ENCODE results near the gene PRMT5.

PRMT5 gene

GRCh38 chr14:22890416-22890815 is 38.8 kb downstream of the PRMT5 start:
- TF ChIP-seq NFIC (IDR thresholded peaks at IDR 0.05) (no peak), RAD21 (IDR thresholded peaks at IDR 0.05; ENCODE audit: low read depth) (no peak), ZBTB7A (IDR thresholded peaks at IDR 0.05; ENCODE audit: low read depth) (no peak), CREB1 (IDR thresholded peaks at IDR 0.05; ENCODE audit: low read depth) (no peak), USF1 (IDR thresholded peaks at IDR 0.05) (no peak), TAF1 (IDR thresholded peaks at IDR 0.05; ENCODE audit: low read depth) (no peak), EP300 (IDR thresholded peaks at IDR 0.05; ENCODE audit: borderline replicate concordance) (no peak), FOXM1 (IDR thresholded peaks at IDR 0.05; ENCODE audit: borderline replicate concordance, low read depth) (no peak), MAX (IDR thresholded peaks at IDR 0.05) (no peak), YY1 (IDR thresholded peaks at IDR 0.05; ENCODE audit: low read depth) (no peak), TEAD4 (IDR thresholded peaks at IDR 0.05) (no peak), EGR1 (IDR thresholded peaks at IDR 0.05) (no peak), TCF12 (IDR thresholded peaks at IDR 0.05; ENCODE audit: low read depth) (no peak), CEBPB (IDR thresholded peaks at IDR 0.05) (no peak)
- TF ChIP-seq, protein P1, sequence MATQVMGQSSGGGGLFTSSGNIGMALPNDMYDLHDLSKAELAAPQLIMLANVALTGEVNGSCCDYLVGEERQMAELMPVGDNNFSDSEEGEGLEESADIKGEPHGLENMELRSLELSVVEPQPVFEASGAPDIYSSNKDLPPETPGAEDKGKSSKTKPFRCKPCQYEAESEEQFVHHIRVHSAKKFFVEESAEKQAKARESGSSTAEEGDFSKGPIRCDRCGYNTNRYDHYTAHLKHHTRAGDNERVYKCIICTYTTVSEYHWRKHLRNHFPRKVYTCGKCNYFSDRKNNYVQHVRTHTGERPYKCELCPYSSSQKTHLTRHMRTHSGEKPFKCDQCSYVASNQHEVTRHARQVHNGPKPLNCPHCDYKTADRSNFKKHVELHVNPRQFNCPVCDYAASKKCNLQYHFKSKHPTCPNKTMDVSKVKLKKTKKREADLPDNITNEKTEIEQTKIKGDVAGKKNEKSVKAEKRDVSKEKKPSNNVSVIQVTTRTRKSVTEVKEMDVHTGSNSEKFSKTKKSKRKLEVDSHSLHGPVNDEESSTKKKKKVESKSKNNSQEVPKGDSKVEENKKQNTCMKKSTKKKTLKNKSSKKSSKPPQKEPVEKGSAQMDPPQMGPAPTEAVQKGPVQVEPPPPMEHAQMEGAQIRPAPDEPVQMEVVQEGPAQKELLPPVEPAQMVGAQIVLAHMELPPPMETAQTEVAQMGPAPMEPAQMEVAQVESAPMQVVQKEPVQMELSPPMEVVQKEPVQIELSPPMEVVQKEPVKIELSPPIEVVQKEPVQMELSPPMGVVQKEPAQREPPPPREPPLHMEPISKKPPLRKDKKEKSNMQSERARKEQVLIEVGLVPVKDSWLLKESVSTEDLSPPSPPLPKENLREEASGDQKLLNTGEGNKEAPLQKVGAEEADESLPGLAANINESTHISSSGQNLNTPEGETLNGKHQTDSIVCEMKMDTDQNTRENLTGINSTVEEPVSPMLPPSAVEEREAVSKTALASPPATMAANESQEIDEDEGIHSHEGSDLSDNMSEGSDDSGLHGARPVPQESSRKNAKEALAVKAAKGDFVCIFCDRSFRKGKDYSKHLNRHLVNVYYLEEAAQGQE (IDR thresholded peaks at IDR 0.05; ENCODE audit: low read depth) = no peak

DNA sequence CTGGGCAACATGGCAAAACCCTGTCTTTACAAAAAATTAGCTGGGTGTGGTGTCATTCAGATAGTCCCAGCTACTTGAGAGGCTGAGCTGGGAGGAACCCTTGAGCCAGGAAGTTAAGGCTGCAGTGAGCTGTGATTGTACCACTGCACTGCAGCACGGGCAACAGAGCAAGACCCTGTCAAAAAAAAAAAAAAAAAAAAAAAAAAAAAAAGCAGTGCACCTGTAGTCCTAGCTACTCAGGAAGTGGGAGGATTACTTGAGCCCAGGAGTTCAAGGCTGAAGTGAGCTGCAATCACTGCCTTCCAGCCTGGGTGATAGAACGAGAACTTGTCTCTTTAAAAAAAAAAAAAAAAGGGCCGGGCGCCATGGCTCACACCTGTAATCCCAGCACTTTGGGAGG is 40.5 kb downstream of the PRMT5 start:
- TF ChIP-seq, protein P1 (IDR thresholded peaks at IDR 0.05; ENCODE audit: low read depth) = no peak
- no peak for TF ChIP-seq NFIC (IDR thresholded peaks at IDR 0.05)
- TF ChIP-seq RAD21 (IDR thresholded peaks at IDR 0.05; ENCODE audit: low read depth) = no peak
- no peak for TF ChIP-seq EGR1 (IDR thresholded peaks at IDR 0.05)
- TF ChIP-seq CREB1 (IDR thresholded peaks at IDR 0.05; ENCODE audit: low read depth) = no peak
- TF ChIP-seq EP300 (IDR thresholded peaks at IDR 0.05; ENCODE audit: borderline replicate concordance) = no peak
- no peak for TF ChIP-seq TCF12 (IDR thresholded peaks at IDR 0.05; ENCODE audit: low read depth)
- no peak for TF ChIP-seq MAX (IDR thresholded peaks at IDR 0.05)
- no peak for TF ChIP-seq TAF1 (IDR thresholded peaks at IDR 0.05; ENCODE audit: low read depth)
- no peak for TF ChIP-seq USF1 (IDR thresholded peaks at IDR 0.05)
- TF ChIP-seq CEBPB (IDR thresholded peaks at IDR 0.05) = no peak
- TF ChIP-seq ZBTB7A (IDR thresholded peaks at IDR 0.05; ENCODE audit: low read depth) = no peak
- TF ChIP-seq TEAD4 (IDR thresholded peaks at IDR 0.05) = no peak

- no peak for TF ChIP-seq TCF12 (IDR thresholded peaks at IDR 0.05; ENCODE audit: low read depth)
- TF ChIP-seq EP300 (IDR thresholded peaks at IDR 0.05; ENCODE audit: borderline replicate concordance) = no peak
- no peak for TF ChIP-seq MAX (IDR thresholded peaks at IDR 0.05)
- TF ChIP-seq TAF1 (IDR thresholded peaks at IDR 0.05; ENCODE audit: low read depth) = no peak
- TF ChIP-seq NFIC (IDR thresholded peaks at IDR 0.05) = no peak
- TF ChIP-seq FOXM1 (IDR thresholded peaks at IDR 0.05; ENCODE audit: borderline replicate concordance, low read depth) = no peak
- no peak for TF ChIP-seq TEAD4 (IDR thresholded peaks at IDR 0.05)
- TF ChIP-seq, protein P1 (IDR thresholded peaks at IDR 0.05; ENCODE audit: low read depth) = no peak
- no peak for TF ChIP-seq EGR1 (IDR thresholded peaks at IDR 0.05)
- no peak for TF ChIP-seq RAD21 (IDR thresholded peaks at IDR 0.05; ENCODE audit: low read depth)
- TF ChIP-seq CREB1 (IDR thresholded peaks at IDR 0.05; ENCODE audit: low read depth) = no peak
- no peak for TF ChIP-seq YY1 (IDR thresholded peaks at IDR 0.05; ENCODE audit: low read depth)
- no peak for TF ChIP-seq USF1 (IDR thresholded peaks at IDR 0.05)
- no peak for TF ChIP-seq CEBPB (IDR thresholded peaks at IDR 0.05)
- no peak for TF ChIP-seq ZBTB7A (IDR thresholded peaks at IDR 0.05; ENCODE audit: low read depth)
Measured at GRCh38 chr14:22887990-22888378, 41.2 kb downstream of the PRMT5 start.
